SK-N-SH treated with all-trans-retinoic acid at 6 μM for 48 hours (cell line): ENCODE data around the gene BTBD17.

Source experiments
- ISL1 ChIP-seq: fragments of 250-450 bp; sonication (Bioruptor Pico); IDR thresholded peaks from 2 replicates; pipeline ENCODE4 v2.1.2; 2022; ENCODE audit warnings: mild to moderate bottlenecking, moderate library complexity
- PPARA ChIP-seq: fragments of 250-450 bp; sonication (Bioruptor Pico); IDR thresholded peaks from 2 replicates; pipeline ENCODE4 v1.5.0; 2020; ENCODE audit warnings: mild to moderate bottlenecking, borderline replicate concordance
- RARB ChIP-seq: fragments of 250-450 bp; sonication (Bioruptor Pico); IDR thresholded peaks from 2 replicates; pipeline ENCODE4 v1.8.0; 2021; ENCODE audit warnings: mild to moderate bottlenecking, moderate library complexity
- SNAI2 ChIP-seq: fragments of 250-450 bp; sonication (Bioruptor Pico); IDR thresholded peaks from 2 replicates; pipeline ENCODE4 v1.5.0; 2020; ENCODE audit warnings: mild to moderate bottlenecking, moderate library complexity
- TCF4 ChIP-seq: fragments of 250-450 bp; sonication (Bioruptor Pico); IDR thresholded peaks from 2 replicates; pipeline ENCODE4 v1.8.0; 2021; ENCODE audit warnings: mild to moderate bottlenecking, moderate library complexity, borderline replicate concordance
- TOX ChIP-seq: fragments of 250-450 bp; sonication (Bioruptor Pico); IDR thresholded peaks from 2 replicates; pipeline ENCODE4 v1.8.0; 2021; ENCODE audit warnings: mild to moderate bottlenecking, moderate library complexity, borderline replicate concordance
- ZFP3 ChIP-seq: fragments of 250-450 bp; sonication (Bioruptor Pico); IDR thresholded peaks from 2 replicates; pipeline ENCODE4 v1.5.0; 2020; ENCODE audit warnings: mild to moderate bottlenecking, moderate library complexity
- ZNF8 ChIP-seq: fragments of 450-650 bp; formaldehyde crosslinking; IDR thresholded peaks from 2 replicates; pipeline ENCODE4 v1.5.0; 2020; ENCODE audit warnings: mild to moderate bottlenecking, moderate library complexity
- TF ChIP-seq, protein P1 (sequence below): fragments of 250-450 bp; sonication (Bioruptor Pico); IDR thresholded peaks from 2 replicates; pipeline ENCODE4 v1.8.0; 2021; ENCODE audit warnings: low read depth, mild to moderate bottlenecking, moderate library complexity, borderline replicate concordance
- TF ChIP-seq, protein P2 (sequence below): fragments of 250-450 bp; sonication (Bioruptor Pico); IDR thresholded peaks from 2 replicates; pipeline ENCODE4 v1.5.0; 2020; ENCODE audit warnings: mild to moderate bottlenecking, moderate library complexity
- TF ChIP-seq, protein P3 (sequence below): fragments of 250-450 bp; sonication (Bioruptor Pico); IDR thresholded peaks from 2 replicates; pipeline ENCODE4 v1.8.0; 2020; ENCODE audit warnings: mild to moderate bottlenecking, moderate library complexity, borderline replicate concordance
- TF ChIP-seq, protein P4 (sequence below): fragments of 250-450 bp; sonication (Bioruptor Pico); IDR thresholded peaks from 2 replicates; pipeline ENCODE4 v1.5.1; 2021; ENCODE audit warnings: mild to moderate bottlenecking, moderate library complexity

- TF ChIP-seq, protein P1, sequence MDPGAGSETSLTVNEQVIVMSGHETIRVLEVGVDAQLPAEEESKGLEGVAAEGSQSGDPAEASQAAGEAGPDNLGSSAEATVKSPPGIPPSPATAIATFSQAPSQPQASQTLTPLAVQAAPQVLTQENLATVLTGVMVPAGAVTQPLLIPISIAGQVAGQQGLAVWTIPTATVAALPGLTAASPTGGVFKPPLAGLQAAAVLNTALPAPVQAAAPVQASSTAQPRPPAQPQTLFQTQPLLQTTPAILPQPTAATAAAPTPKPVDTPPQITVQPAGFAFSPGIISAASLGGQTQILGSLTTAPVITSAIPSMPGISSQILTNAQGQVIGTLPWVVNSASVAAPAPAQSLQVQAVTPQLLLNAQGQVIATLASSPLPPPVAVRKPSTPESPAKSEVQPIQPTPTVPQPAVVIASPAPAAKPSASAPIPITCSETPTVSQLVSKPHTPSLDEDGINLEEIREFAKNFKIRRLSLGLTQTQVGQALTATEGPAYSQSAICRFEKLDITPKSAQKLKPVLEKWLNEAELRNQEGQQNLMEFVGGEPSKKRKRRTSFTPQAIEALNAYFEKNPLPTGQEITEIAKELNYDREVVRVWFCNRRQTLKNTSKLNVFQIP (CRISPR knock-in tag) = no peak
- no peak for TF ChIP-seq TOX (CRISPR knock-in tag)
- TF ChIP-seq, protein P2, sequence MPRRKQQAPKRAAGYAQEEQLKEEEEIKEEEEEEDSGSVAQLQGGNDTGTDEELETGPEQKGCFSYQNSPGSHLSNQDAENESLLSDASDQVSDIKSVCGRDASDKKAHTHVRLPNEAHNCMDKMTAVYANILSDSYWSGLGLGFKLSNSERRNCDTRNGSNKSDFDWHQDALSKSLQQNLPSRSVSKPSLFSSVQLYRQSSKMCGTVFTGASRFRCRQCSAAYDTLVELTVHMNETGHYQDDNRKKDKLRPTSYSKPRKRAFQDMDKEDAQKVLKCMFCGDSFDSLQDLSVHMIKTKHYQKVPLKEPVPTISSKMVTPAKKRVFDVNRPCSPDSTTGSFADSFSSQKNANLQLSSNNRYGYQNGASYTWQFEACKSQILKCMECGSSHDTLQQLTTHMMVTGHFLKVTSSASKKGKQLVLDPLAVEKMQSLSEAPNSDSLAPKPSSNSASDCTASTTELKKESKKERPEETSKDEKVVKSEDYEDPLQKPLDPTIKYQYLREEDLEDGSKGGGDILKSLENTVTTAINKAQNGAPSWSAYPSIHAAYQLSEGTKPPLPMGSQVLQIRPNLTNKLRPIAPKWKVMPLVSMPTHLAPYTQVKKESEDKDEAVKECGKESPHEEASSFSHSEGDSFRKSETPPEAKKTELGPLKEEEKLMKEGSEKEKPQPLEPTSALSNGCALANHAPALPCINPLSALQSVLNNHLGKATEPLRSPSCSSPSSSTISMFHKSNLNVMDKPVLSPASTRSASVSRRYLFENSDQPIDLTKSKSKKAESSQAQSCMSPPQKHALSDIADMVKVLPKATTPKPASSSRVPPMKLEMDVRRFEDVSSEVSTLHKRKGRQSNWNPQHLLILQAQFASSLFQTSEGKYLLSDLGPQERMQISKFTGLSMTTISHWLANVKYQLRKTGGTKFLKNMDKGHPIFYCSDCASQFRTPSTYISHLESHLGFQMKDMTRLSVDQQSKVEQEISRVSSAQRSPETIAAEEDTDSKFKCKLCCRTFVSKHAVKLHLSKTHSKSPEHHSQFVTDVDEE = no peak
- no peak for TF ChIP-seq SNAI2
- no peak for TF ChIP-seq RARB (CRISPR knock-in tag)
- TF ChIP-seq, protein P3, sequence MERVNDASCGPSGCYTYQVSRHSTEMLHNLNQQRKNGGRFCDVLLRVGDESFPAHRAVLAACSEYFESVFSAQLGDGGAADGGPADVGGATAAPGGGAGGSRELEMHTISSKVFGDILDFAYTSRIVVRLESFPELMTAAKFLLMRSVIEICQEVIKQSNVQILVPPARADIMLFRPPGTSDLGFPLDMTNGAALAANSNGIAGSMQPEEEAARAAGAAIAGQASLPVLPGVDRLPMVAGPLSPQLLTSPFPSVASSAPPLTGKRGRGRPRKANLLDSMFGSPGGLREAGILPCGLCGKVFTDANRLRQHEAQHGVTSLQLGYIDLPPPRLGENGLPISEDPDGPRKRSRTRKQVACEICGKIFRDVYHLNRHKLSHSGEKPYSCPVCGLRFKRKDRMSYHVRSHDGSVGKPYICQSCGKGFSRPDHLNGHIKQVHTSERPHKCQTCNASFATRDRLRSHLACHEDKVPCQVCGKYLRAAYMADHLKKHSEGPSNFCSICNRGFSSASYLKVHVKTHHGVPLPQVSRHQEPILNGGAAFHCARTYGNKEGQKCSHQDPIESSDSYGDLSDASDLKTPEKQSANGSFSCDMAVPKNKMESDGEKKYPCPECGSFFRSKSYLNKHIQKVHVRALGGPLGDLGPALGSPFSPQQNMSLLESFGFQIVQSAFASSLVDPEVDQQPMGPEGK (CRISPR knock-in tag) = no peak
- TF ChIP-seq TCF4 (CRISPR knock-in tag) = no peak
- TF ChIP-seq, protein P4, sequence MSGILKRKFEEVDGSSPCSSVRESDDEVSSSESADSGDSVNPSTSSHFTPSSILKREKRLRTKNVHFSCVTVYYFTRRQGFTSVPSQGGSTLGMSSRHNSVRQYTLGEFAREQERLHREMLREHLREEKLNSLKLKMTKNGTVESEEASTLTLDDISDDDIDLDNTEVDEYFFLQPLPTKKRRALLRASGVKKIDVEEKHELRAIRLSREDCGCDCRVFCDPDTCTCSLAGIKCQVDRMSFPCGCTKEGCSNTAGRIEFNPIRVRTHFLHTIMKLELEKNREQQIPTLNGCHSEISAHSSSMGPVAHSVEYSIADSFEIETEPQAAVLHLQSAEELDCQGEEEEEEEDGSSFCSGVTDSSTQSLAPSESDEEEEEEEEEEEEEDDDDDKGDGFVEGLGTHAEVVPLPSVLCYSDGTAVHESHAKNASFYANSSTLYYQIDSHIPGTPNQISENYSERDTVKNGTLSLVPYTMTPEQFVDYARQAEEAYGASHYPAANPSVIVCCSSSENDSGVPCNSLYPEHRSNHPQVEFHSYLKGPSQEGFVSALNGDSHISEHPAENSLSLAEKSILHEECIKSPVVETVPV = no peak
- no peak for TF ChIP-seq PPARA (CRISPR knock-in tag)
- TF ChIP-seq ISL1 = no peak
- no peak for TF ChIP-seq ZNF8 (CRISPR knock-in tag)
- TF ChIP-seq ZFP3 (CRISPR knock-in tag) = no peak
Measured at GRCh38 chr17:74332017-74332650, 29.5 kb downstream of the BTBD17 start.
